Measurements from ENCODE around the gene MPP3.

DNA sequence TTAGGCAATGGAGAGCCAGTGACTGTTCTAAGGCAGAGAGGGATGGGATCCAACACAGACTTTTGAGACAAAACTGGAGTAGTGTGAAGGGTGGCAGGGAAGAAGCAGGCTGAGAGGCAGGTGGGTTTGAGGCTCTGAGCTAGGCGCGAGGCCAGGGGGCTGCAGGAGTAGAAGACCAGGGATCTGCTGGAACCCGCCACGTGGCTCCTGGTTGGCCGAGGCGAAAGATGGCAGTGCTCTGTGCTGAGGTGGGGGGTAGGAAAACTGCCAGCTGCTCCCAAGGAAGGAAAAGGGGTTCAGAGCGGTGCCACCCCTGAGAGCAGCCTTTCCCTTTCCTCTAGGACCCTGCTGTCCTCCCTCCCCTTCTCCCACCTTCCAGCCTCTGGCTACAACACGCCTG is 19.6 kb upstream of the MPP3 start:
- TF ChIP-seq EZH2 (IDR thresholded peaks at IDR 0.05) (no peak), POLR2A (IDR thresholded peaks at IDR 0.05; ENCODE audit: borderline replicate concordance, extremely low read depth, insufficient read depth, insufficient read length) (no peak), ZFX (IDR thresholded peaks at IDR 0.05) (no peak), EGR1 (IDR thresholded peaks at IDR 0.05; ENCODE audit: low read depth) (no peak), JUND (IDR thresholded peaks at IDR 0.05) (no peak), RAD21 (IDR thresholded peaks at IDR 0.05; ENCODE audit: low read depth) (no peak), SIN3A (IDR thresholded peaks at IDR 0.05; ENCODE audit: low read depth) (no peak), POLR2AphosphoS5 (IDR thresholded peaks at IDR 0.05; ENCODE audit: low read depth, low read length) (no peak), EZH2phosphoT487 (IDR thresholded peaks at IDR 0.05; ENCODE audit: borderline replicate concordance) (no peak), CEBPB (IDR thresholded peaks at IDR 0.05; ENCODE audit: low read depth) (no peak), CBX3 (IDR thresholded peaks at IDR 0.05; ENCODE audit: low read depth) (no peak)
- TF ChIP-seq, protein P1, sequence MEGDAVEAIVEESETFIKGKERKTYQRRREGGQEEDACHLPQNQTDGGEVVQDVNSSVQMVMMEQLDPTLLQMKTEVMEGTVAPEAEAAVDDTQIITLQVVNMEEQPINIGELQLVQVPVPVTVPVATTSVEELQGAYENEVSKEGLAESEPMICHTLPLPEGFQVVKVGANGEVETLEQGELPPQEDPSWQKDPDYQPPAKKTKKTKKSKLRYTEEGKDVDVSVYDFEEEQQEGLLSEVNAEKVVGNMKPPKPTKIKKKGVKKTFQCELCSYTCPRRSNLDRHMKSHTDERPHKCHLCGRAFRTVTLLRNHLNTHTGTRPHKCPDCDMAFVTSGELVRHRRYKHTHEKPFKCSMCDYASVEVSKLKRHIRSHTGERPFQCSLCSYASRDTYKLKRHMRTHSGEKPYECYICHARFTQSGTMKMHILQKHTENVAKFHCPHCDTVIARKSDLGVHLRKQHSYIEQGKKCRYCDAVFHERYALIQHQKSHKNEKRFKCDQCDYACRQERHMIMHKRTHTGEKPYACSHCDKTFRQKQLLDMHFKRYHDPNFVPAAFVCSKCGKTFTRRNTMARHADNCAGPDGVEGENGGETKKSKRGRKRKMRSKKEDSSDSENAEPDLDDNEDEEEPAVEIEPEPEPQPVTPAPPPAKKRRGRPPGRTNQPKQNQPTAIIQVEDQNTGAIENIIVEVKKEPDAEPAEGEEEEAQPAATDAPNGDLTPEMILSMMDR (IDR thresholded peaks at IDR 0.05 in 2 of 3, conservative IDR thresholded peaks at IDR 0.05 in 1 of 3; ENCODE audit: borderline replicate concordance in 1 of 3, insufficient read depth in 1 of 3, low read depth in 2 of 3, low read length in 2 of 3) = no peak
- TF ChIP-seq, protein P2, sequence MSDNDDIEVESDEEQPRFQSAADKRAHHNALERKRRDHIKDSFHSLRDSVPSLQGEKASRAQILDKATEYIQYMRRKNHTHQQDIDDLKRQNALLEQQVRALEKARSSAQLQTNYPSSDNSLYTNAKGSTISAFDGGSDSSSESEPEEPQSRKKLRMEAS (IDR thresholded peaks at IDR 0.05) = no peak
- TF ChIP-seq, protein P3, sequence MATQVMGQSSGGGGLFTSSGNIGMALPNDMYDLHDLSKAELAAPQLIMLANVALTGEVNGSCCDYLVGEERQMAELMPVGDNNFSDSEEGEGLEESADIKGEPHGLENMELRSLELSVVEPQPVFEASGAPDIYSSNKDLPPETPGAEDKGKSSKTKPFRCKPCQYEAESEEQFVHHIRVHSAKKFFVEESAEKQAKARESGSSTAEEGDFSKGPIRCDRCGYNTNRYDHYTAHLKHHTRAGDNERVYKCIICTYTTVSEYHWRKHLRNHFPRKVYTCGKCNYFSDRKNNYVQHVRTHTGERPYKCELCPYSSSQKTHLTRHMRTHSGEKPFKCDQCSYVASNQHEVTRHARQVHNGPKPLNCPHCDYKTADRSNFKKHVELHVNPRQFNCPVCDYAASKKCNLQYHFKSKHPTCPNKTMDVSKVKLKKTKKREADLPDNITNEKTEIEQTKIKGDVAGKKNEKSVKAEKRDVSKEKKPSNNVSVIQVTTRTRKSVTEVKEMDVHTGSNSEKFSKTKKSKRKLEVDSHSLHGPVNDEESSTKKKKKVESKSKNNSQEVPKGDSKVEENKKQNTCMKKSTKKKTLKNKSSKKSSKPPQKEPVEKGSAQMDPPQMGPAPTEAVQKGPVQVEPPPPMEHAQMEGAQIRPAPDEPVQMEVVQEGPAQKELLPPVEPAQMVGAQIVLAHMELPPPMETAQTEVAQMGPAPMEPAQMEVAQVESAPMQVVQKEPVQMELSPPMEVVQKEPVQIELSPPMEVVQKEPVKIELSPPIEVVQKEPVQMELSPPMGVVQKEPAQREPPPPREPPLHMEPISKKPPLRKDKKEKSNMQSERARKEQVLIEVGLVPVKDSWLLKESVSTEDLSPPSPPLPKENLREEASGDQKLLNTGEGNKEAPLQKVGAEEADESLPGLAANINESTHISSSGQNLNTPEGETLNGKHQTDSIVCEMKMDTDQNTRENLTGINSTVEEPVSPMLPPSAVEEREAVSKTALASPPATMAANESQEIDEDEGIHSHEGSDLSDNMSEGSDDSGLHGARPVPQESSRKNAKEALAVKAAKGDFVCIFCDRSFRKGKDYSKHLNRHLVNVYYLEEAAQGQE (IDR thresholded peaks at IDR 0.05; ENCODE audit: low read depth) = no peak
